COLO668 (cell line): ENCODE measurements around the gene TRPM4.
"Not testable (repeated sequence)": the region's sequence is repeated elsewhere in the genome, so short reads cannot be mapped to it uniquely, and the experiment has no call there.

ENCODE experiments used
- DNase-seq: peaks from one replicate; lab custom pipeline; 2025; ENCODE audit not compliant: unreplicated experiment; lab: John Stamatoyannopoulos, UW

The TRPM4 gene

GRCh38 chr19:49186108-49186507 lies 28.5 kb downstream of the TRPM4 start:
- DNase-seq: no peak

GRCh38 chr19:49188626-49189200 lies 31.1 kb downstream of the TRPM4 start:
- no peak for DNase-seq

- no peak for DNase-seq
These were observed 31.7 kb downstream of the TRPM4 start for GRCh38 chr19:49189259-49189658.

GRCh38 chr19:49190781-49191180 lies 33.2 kb downstream of the TRPM4 start:
- DNase-seq: no peak

- no peak for DNase-seq
These were observed 36.3 kb downstream of the TRPM4 start for GRCh38 chr19:49193822-49194394.

GRCh38 chr19:49194408-49194807 lies 36.8 kb downstream of the TRPM4 start:
- DNase-seq: no peak

- peak; percentile 77 for DNase-seq
These were observed 39.1 kb downstream of the TRPM4 start for GRCh38 chr19:49196527-49197240.

- DNase-seq: no peak
These were observed 42.8 kb downstream of the TRPM4 start for GRCh38 chr19:49200238-49200862.

- DNase-seq: no peak
These were observed 43.5 kb downstream of the TRPM4 start for GRCh38 chr19:49201042-49201441.

- DNase-seq: no peak
These were observed 47.5 kb downstream of the TRPM4 start for GRCh38 chr19:49205114-49205513.

- DNase-seq: not testable (repeated sequence)
These were observed 51.9 kb downstream of the TRPM4 start for GRCh38 chr19:49209502-49209901.

GRCh38 chr19:49210108-49210900 lies 52.7 kb downstream of the TRPM4 start:
- no peak for DNase-seq

GRCh38 chr19:49210901-49211451 lies 53.4 kb downstream of the TRPM4 start:
- no peak for DNase-seq

GRCh38 chr19:49212016-49212701 lies 54.6 kb downstream of the TRPM4 start:
- DNase-seq: no peak

GRCh38 chr19:49213791-49214190 lies 56.2 kb downstream of the TRPM4 start:
- DNase-seq: peak; percentile 8

- DNase-seq: no peak
These were observed 57.1 kb downstream of the TRPM4 start for GRCh38 chr19:49214701-49215100.

GRCh38 chr19:49216071-49216470 lies 58.5 kb downstream of the TRPM4 start:
- DNase-seq: no peak

GRCh38 chr19:49217382-49217781 lies 59.8 kb downstream of the TRPM4 start:
- no peak for DNase-seq

- DNase-seq: no peak
These were observed 64.4 kb downstream of the TRPM4 start for GRCh38 chr19:49222011-49222410.

GRCh38 chr19:49222528-49222927 lies 64.9 kb downstream of the TRPM4 start:
- DNase-seq: no peak
